ENCODE data around the gene TERB2.
A peak's percentile ranks its signal among the peaks of the same experiment; 100 is the strongest.
"Not testable (repeated sequence)": the region's sequence is repeated elsewhere in the genome, so short reads cannot be mapped to it uniquely, and the experiment has no call there.

The TERB2 gene

GRCh38 chr15:44979617-44980339 lies 23.3 kb downstream of the TERB2 start:
- not testable (repeated sequence) for H3K4me1 Mint-ChIP-seq; H3K4me3 Mint-ChIP-seq; DNase-seq (ENCODE audit: low spot score in 2 of 2); H3K27ac Mint-ChIP-seq (ENCODE audit: low read depth); H3K36me3 Mint-ChIP-seq (ENCODE audit: insufficient read depth); ATAC-seq (replicated peaks; ENCODE audit: extremely low read depth, poor library complexity, severe bottlenecking); H3K9me3 Mint-ChIP-seq
- H3K27me3 Mint-ChIP-seq = peaks cover 13% of the 10 kb centered on the region

- not testable (repeated sequence) for H3K27ac Mint-ChIP-seq (ENCODE audit: low read depth); H3K4me3 Mint-ChIP-seq; DNase-seq (ENCODE audit: low spot score in 2 of 2); H3K36me3 Mint-ChIP-seq (ENCODE audit: insufficient read depth); H3K4me1 Mint-ChIP-seq; ATAC-seq (replicated peaks; ENCODE audit: extremely low read depth, poor library complexity, severe bottlenecking); H3K9me3 Mint-ChIP-seq
- H3K27me3 Mint-ChIP-seq = peaks cover 25% of the 10 kb centered on the region
Measured at GRCh38 chr15:44984144-44984543, 27.7 kb downstream of the TERB2 start.

- H3K4me3 Mint-ChIP-seq; H3K27ac Mint-ChIP-seq (ENCODE audit: low read depth); H3K4me1 Mint-ChIP-seq; H3K9me3 Mint-ChIP-seq; DNase-seq (ENCODE audit: low spot score in 2 of 2); H3K36me3 Mint-ChIP-seq (ENCODE audit: insufficient read depth): not testable (repeated sequence)
- ATAC-seq (replicated peaks; ENCODE audit: extremely low read depth, poor library complexity, severe bottlenecking) = peak; percentile 32
- H3K27me3 Mint-ChIP-seq = peaks cover 25% of the 10 kb centered on the region
Measured at GRCh38 chr15:44986346-44987055, 30.0 kb downstream of the TERB2 start.

- not testable (repeated sequence) for H3K36me3 Mint-ChIP-seq (ENCODE audit: insufficient read depth); H3K9me3 Mint-ChIP-seq; H3K4me1 Mint-ChIP-seq; H3K4me3 Mint-ChIP-seq; H3K27ac Mint-ChIP-seq (ENCODE audit: low read depth); DNase-seq (ENCODE audit: low spot score in 2 of 2); ATAC-seq (replicated peaks; ENCODE audit: extremely low read depth, poor library complexity, severe bottlenecking)
- H3K27me3 Mint-ChIP-seq = peaks cover 30% of the 10 kb centered on the region
Measured at GRCh38 chr15:44987711-44988110, 31.2 kb downstream of the TERB2 start.

GRCh38 chr15:44988184-44988869 lies 31.8 kb downstream of the TERB2 start:
- not testable (repeated sequence) for ATAC-seq (replicated peaks; ENCODE audit: extremely low read depth, poor library complexity, severe bottlenecking); H3K4me1 Mint-ChIP-seq; H3K4me3 Mint-ChIP-seq; H3K36me3 Mint-ChIP-seq (ENCODE audit: insufficient read depth); H3K27ac Mint-ChIP-seq (ENCODE audit: low read depth); H3K9me3 Mint-ChIP-seq; DNase-seq (ENCODE audit: low spot score in 2 of 2)
- peaks cover 30% of the 10 kb centered on the region for H3K27me3 Mint-ChIP-seq

- H3K36me3 Mint-ChIP-seq (ENCODE audit: insufficient read depth); ATAC-seq (replicated peaks; ENCODE audit: extremely low read depth, poor library complexity, severe bottlenecking); DNase-seq (ENCODE audit: low spot score in 2 of 2); H3K9me3 Mint-ChIP-seq; H3K27ac Mint-ChIP-seq (ENCODE audit: low read depth); H3K4me1 Mint-ChIP-seq; H3K4me3 Mint-ChIP-seq: not testable (repeated sequence)
- H3K27me3 Mint-ChIP-seq = peaks cover 26% of the 10 kb centered on the region
Measured at GRCh38 chr15:44988870-44989219, 32.4 kb downstream of the TERB2 start.

GRCh38 chr15:44997632-44998031 lies 41.1 kb downstream of the TERB2 start:
- not testable (repeated sequence) for H3K27me3 Mint-ChIP-seq; H3K27ac Mint-ChIP-seq (ENCODE audit: low read depth); ATAC-seq (replicated peaks; ENCODE audit: extremely low read depth, poor library complexity, severe bottlenecking); H3K4me3 Mint-ChIP-seq; DNase-seq (ENCODE audit: low spot score in 2 of 2); H3K36me3 Mint-ChIP-seq (ENCODE audit: insufficient read depth); H3K4me1 Mint-ChIP-seq; H3K9me3 Mint-ChIP-seq

GRCh38 chr15:44999105-44999504 lies 42.6 kb downstream of the TERB2 start:
- Mint-ChIP-seq H3K9me3 (no peaks in the 10 kb centered on the region), H3K4me3 (no peak overlapping the region), H3K27me3 (no peaks in the 10 kb centered on the region), H3K36me3 (ENCODE audit: insufficient read depth) (no peaks in the 10 kb centered on the region), H3K4me1 (no peaks in the 10 kb centered on the region), H3K27ac (ENCODE audit: low read depth) (no peak overlapping the region)
- no peak for DNase-seq (ENCODE audit: low spot score in 2 of 2)
- ATAC-seq (replicated peaks; ENCODE audit: extremely low read depth, poor library complexity, severe bottlenecking) = no peak

- not testable (repeated sequence) for H3K4me1 Mint-ChIP-seq; DNase-seq (ENCODE audit: low spot score in 2 of 2); H3K9me3 Mint-ChIP-seq; H3K4me3 Mint-ChIP-seq; H3K27ac Mint-ChIP-seq (ENCODE audit: low read depth); H3K27me3 Mint-ChIP-seq; H3K36me3 Mint-ChIP-seq (ENCODE audit: insufficient read depth); ATAC-seq (replicated peaks; ENCODE audit: extremely low read depth, poor library complexity, severe bottlenecking)
Measured at GRCh38 chr15:45001180-45001579, 44.7 kb downstream of the TERB2 start.

GRCh38 chr15:45003731-45004410 lies 47.4 kb downstream of the TERB2 start:
- not testable (repeated sequence) for H3K36me3 Mint-ChIP-seq (ENCODE audit: insufficient read depth); H3K27ac Mint-ChIP-seq (ENCODE audit: low read depth); DNase-seq (ENCODE audit: low spot score in 2 of 2); H3K27me3 Mint-ChIP-seq; H3K4me1 Mint-ChIP-seq; ATAC-seq (replicated peaks; ENCODE audit: extremely low read depth, poor library complexity, severe bottlenecking); H3K4me3 Mint-ChIP-seq; H3K9me3 Mint-ChIP-seq

- H3K9me3 Mint-ChIP-seq; H3K4me3 Mint-ChIP-seq; H3K4me1 Mint-ChIP-seq; H3K36me3 Mint-ChIP-seq (ENCODE audit: insufficient read depth); H3K27me3 Mint-ChIP-seq; DNase-seq (ENCODE audit: low spot score in 2 of 2); H3K27ac Mint-ChIP-seq (ENCODE audit: low read depth); ATAC-seq (replicated peaks; ENCODE audit: extremely low read depth, poor library complexity, severe bottlenecking): not testable (repeated sequence)
Measured at GRCh38 chr15:45004590-45005175, 48.2 kb downstream of the TERB2 start.

- ATAC-seq (replicated peaks; ENCODE audit: extremely low read depth, poor library complexity, severe bottlenecking) (no peak), DNase-seq (ENCODE audit: low spot score in 2 of 2) (no peak)
- Mint-ChIP-seq H3K27me3 (peaks cover 41% of the 10 kb centered on the region), H3K27ac (ENCODE audit: low read depth) (no peak overlapping the region), H3K4me3 (no peak overlapping the region), H3K36me3 (ENCODE audit: insufficient read depth) (no peaks in the 10 kb centered on the region), H3K9me3 (no peaks in the 10 kb centered on the region), H3K4me1 (no peaks in the 10 kb centered on the region)
Measured at GRCh38 chr15:45009046-45009445, 52.6 kb downstream of the TERB2 start.
